ENCODE results near the gene KLHL13.
"Not testable (repeated sequence)": the region's sequence is repeated elsewhere in the genome, so short reads cannot be mapped to it uniquely, and the experiment has no call there.

KLHL13 gene

GRCh38 chrX:118131336-118131735 lies 14.7 kb upstream of the KLHL13 start:
- Histone ChIP-seq H3K27ac (no peak overlapping the region), H3K4me2 (no peak overlapping the region), H3K9ac (no peak overlapping the region), H3K9me3 (replicated peaks in 1 of 11) (peaks cover 0 to 6% (median 3%) of the 10 kb centered on the region in 11 experiments; a peak in 4 of 22 replicates), H3K36me3 (no peaks in the 10 kb centered on the region), H3K4me3 (no peak overlapping the region), H3K4me1 (peaks cover 0 to 4% (median 2%) of the 10 kb centered on the region in 10 experiments; a peak in 12 of 20 replicates), H3K27me3 (no peaks in the 10 kb centered on the region), H4K20me1 (no peaks in the 10 kb centered on the region)
- TF ChIP-seq Cebpa-rat (IDR thresholded peaks at IDR 0.05), result no peak

GRCh38 chrX:118129681-118130080 lies 13.1 kb upstream of the KLHL13 start:
- Histone ChIP-seq H3K4me3 (no peak overlapping the region), H3K9ac (no peak overlapping the region), H3K36me3 (no peaks in the 10 kb centered on the region), H3K4me2 (no peak overlapping the region), H4K20me1 (no peaks in the 10 kb centered on the region), H3K4me1 (peaks cover 0 to 8% (median 6%) of the 10 kb centered on the region in 10 experiments; a peak in 12 of 20 replicates), H3K9me3 (replicated peaks in 1 of 11) (no peaks in the 10 kb centered on the region), H3K27me3 (no peaks in the 10 kb centered on the region), H3K27ac (no peak overlapping the region)
- no peak for TF ChIP-seq Cebpa-rat (IDR thresholded peaks at IDR 0.05)

- H4K20me1 ChIP-seq, result no peaks in the 10 kb centered on the region
- TF ChIP-seq Cebpa-rat (IDR thresholded peaks at IDR 0.05), result no peak
- H3K9ac ChIP-seq, result no peak overlapping the region
- no peaks in the 10 kb centered on the region for H3K27me3 ChIP-seq
- H3K4me1 ChIP-seq, result peaks cover 0 to 8% (median 6%) of the 10 kb centered on the region in 10 experiments; a peak in 12 of 20 replicates
- no peak overlapping the region for H3K4me2 ChIP-seq
- H3K27ac ChIP-seq, result no peak overlapping the region
- H3K9me3 ChIP-seq (replicated peaks in 1 of 11), result no peaks in the 10 kb centered on the region
- no peaks in the 10 kb centered on the region for H3K36me3 ChIP-seq
- H3K4me3 ChIP-seq, result no peak overlapping the region
These were observed 12.1 kb upstream of the KLHL13 start for GRCh38 chrX:118128724-118129123.

GRCh38 chrX:118126286-118126685 lies 9.7 kb upstream of the KLHL13 start:
- peak overlapping the region in 10 of 11 experiments; percentile 2 to 36 (median 24); a peak in 9 of 22 replicates for H3K4me2 ChIP-seq
- H3K4me1 ChIP-seq, result peaks cover 0 to 8% (median 6%) of the 10 kb centered on the region in 10 experiments; a peak in 12 of 20 replicates
- no peaks in the 10 kb centered on the region for H3K9me3 ChIP-seq (replicated peaks in 1 of 11)
- H3K4me3 ChIP-seq, result no peak overlapping the region
- H3K27ac ChIP-seq, result no peak overlapping the region
- no peak overlapping the region for H3K9ac ChIP-seq
- no peak for TF ChIP-seq Cebpa-rat (IDR thresholded peaks at IDR 0.05)
- H3K36me3 ChIP-seq, result no peaks in the 10 kb centered on the region
- no peaks in the 10 kb centered on the region for H3K27me3 ChIP-seq
- H4K20me1 ChIP-seq, result no peaks in the 10 kb centered on the region

GRCh38 chrX:118124243-118124642 lies 7.6 kb upstream of the KLHL13 start:
- not testable (repeated sequence) for H3K27ac ChIP-seq; H3K9me3 ChIP-seq (replicated peaks in 1 of 11); H3K27me3 ChIP-seq; H3K4me3 ChIP-seq; H3K36me3 ChIP-seq; H4K20me1 ChIP-seq; H3K9ac ChIP-seq; H3K4me2 ChIP-seq; H3K4me1 ChIP-seq

- H3K27me3 ChIP-seq, result no peaks in the 10 kb centered on the region
These were observed 1.1 kb upstream of the KLHL13 start for GRCh38 chrX:118117741-118118140.

GRCh38 chrX:118115953-118116712 lies 477 bp downstream of the KLHL13 start:
- no peaks in the 10 kb centered on the region for H3K4me1 ChIP-seq
- peaks cover 0 to 12% (median 7%) of the 10 kb centered on the region in 11 experiments; a peak in 14 of 22 replicates for H3K9me3 ChIP-seq (replicated peaks in 1 of 11)
- no peak overlapping the region for H3K27ac ChIP-seq
- TF ChIP-seq Cebpa-rat (IDR thresholded peaks at IDR 0.05), result no peak
- no peaks in the 10 kb centered on the region for H4K20me1 ChIP-seq
- H3K36me3 ChIP-seq, result no peaks in the 10 kb centered on the region
- H3K4me3 ChIP-seq, result no peak overlapping the region
- no peak overlapping the region for H3K9ac ChIP-seq
- H3K4me2 ChIP-seq, result no peak overlapping the region
- H3K27me3 ChIP-seq, result no peaks in the 10 kb centered on the region

More at GRCh38 chrX:118117741-118118140, 1.1 kb upstream of the KLHL13 start:
- no peaks in the 10 kb centered on the region for H4K20me1 ChIP-seq
- TF ChIP-seq Cebpa-rat (IDR thresholded peaks at IDR 0.05), result no peak
- no peak overlapping the region for H3K4me2 ChIP-seq
- no peak overlapping the region for H3K27ac ChIP-seq
- H3K4me3 ChIP-seq, result no peak overlapping the region
- no peaks in the 10 kb centered on the region for H3K36me3 ChIP-seq
- no peaks in the 10 kb centered on the region for H3K4me1 ChIP-seq
- H3K9ac ChIP-seq, result no peak overlapping the region
- peaks cover 0 to 12% (median 7%) of the 10 kb centered on the region in 11 experiments; a peak in 14 of 22 replicates for H3K9me3 ChIP-seq (replicated peaks in 1 of 11)

GRCh38 chrX:118114971-118115370 lies 1.6 kb downstream of the KLHL13 start:
- Histone ChIP-seq H3K27me3 (no peaks in the 10 kb centered on the region), H3K4me1 (no peaks in the 10 kb centered on the region), H3K4me3 (no peak overlapping the region), H3K27ac (no peak overlapping the region), H3K9ac (no peak overlapping the region), H3K36me3 (no peaks in the 10 kb centered on the region), H3K9me3 (replicated peaks in 1 of 11) (peaks cover 0 to 12% (median 7%) of the 10 kb centered on the region in 11 experiments; a peak in 14 of 22 replicates), H3K4me2 (no peak overlapping the region), H4K20me1 (no peaks in the 10 kb centered on the region)
- no peak for TF ChIP-seq Cebpa-rat (IDR thresholded peaks at IDR 0.05)

- no peak overlapping the region for H3K27ac ChIP-seq
- no peaks in the 10 kb centered on the region for H3K36me3 ChIP-seq
- no peaks in the 10 kb centered on the region for H4K20me1 ChIP-seq
- H3K4me2 ChIP-seq, result no peak overlapping the region
- peak in 9 of 11 experiments; percentile 10 to 80 (median 53); a peak in 10 of 22 replicates for TF ChIP-seq Cebpa-rat (IDR thresholded peaks at IDR 0.05)
- no peak overlapping the region for H3K9ac ChIP-seq
- no peaks in the 10 kb centered on the region for H3K9me3 ChIP-seq (replicated peaks in 1 of 11)
- H3K4me1 ChIP-seq, result no peaks in the 10 kb centered on the region
- H3K27me3 ChIP-seq, result no peaks in the 10 kb centered on the region
- H3K4me3 ChIP-seq, result no peak overlapping the region
These were observed 7.5 kb downstream of the KLHL13 start for GRCh38 chrX:118109065-118109464.

GRCh38 chrX:118108304-118108703 lies 8.3 kb downstream of the KLHL13 start:
- no peak overlapping the region for H3K27ac ChIP-seq
- H3K4me3 ChIP-seq, result no peak overlapping the region
- no peaks in the 10 kb centered on the region for H4K20me1 ChIP-seq
- TF ChIP-seq Cebpa-rat (IDR thresholded peaks at IDR 0.05), result no peak
- H3K9ac ChIP-seq, result no peak overlapping the region
- no peaks in the 10 kb centered on the region for H3K36me3 ChIP-seq
- H3K27me3 ChIP-seq, result no peaks in the 10 kb centered on the region
- no peak overlapping the region for H3K4me2 ChIP-seq
- H3K9me3 ChIP-seq (replicated peaks in 1 of 11), result no peaks in the 10 kb centered on the region
- H3K4me1 ChIP-seq, result no peaks in the 10 kb centered on the region
